SK-N-SH (cell line): ENCODE data around the gene MYO15A. TPM values are rescaled to one million over a fixed set of nuclear protein-coding genes. Genes with fewer than 3 reads are reported as not detected.

Experiments
- CTCF ChIA-PET: fragments of 300-600, 350-600 bp; formaldehyde crosslinking; extraction: SDS; loops from one replicate; lab custom pipeline; 2021; lab: Yijun Ruan, JAX
- POLR2A ChIA-PET: fragments of 350-600 bp; sonication (Branson Sonifier 250); formaldehyde crosslinking; extraction: SDS; loops from one replicate; lab custom pipeline; 2020; ENCODE audit warnings: antibody characterized with exemption, inconsistent platforms; lab: Yijun Ruan, JAX
- DNase-seq: peaks from one replicate; pipeline ENCODE4 v3.0.0; 2012
- H2AFZ ChIP-seq: fragments of 200-600 bp; sonication (generic); 2 replicates; pipeline ENCODE4 v1.8.1; 2016; ENCODE audit warnings: antibody characterized with exemption, mild to moderate bottlenecking, low read depth
- H3F3A ChIP-seq: fragments of 200-600 bp; sonication (generic); replicated peaks from 2 replicates; pipeline ENCODE3; 2016; ENCODE audit warnings: antibody characterized with exemption, mild to moderate bottlenecking; ENCODE audit not compliant: insufficient read depth
- H3K27ac ChIP-seq, 2 experiments: fragments of 200-500 bp in 1 of 2; fragments of 200-600 bp in 1 of 2; sonication (Bioruptor generic) in 1 of 2; sonication (generic), shearing (Covaris generic) in 1 of 2; 2 replicates each; pipeline versions ENCODE4 v1.5.1 to v1.6.1; 2014 to 2016; ENCODE audit warnings: low read depth in 2 of 2, inconsistent platforms in 1 of 2, low read length in 1 of 2, mild to moderate bottlenecking in 1 of 2, mixed read lengths in 1 of 2
- H3K27me3 ChIP-seq: fragments of 200-600 bp; sonication (generic), shearing (Covaris generic); 2 replicates; pipeline ENCODE4 v1.6.1; 2016; ENCODE audit warnings: mixed run types; ENCODE audit not compliant: insufficient read depth
- H3K36me3 ChIP-seq, 2 experiments: fragments of 200-500 bp in 1 of 2; fragments of 200-600 bp in 1 of 2; sonication (Bioruptor generic) in 1 of 2; sonication (generic) in 1 of 2; replicated peaks in 1 of 2; 2 replicates each; pipeline versions ENCODE3 to v1.5.1; 2014 to 2016; ENCODE audit warnings: low read length in 1 of 2, mild to moderate bottlenecking in 1 of 2; ENCODE audit not compliant: insufficient read depth in 2 of 2, control insufficient read depth in 1 of 2
- H3K4me1 ChIP-seq, 2 experiments: fragments of 200-500 bp in 1 of 2; fragments of 200-600 bp in 1 of 2; sonication (Bioruptor generic) in 1 of 2; sonication (generic), shearing (Covaris generic) in 1 of 2; 2 replicates each; pipeline versions ENCODE4 v1.5.1 to v1.6.1; 2014 to 2016; ENCODE audit warnings: low read depth in 1 of 2, low read length in 1 of 2, mixed run types in 1 of 2; ENCODE audit not compliant: insufficient read depth in 2 of 2, control insufficient read depth in 1 of 2
- H3K4me2 ChIP-seq: fragments of 200-600 bp; sonication (generic), shearing (Covaris generic); 2 replicates; pipeline ENCODE4 v1.6.1; 2017; ENCODE audit warnings: mixed run types
- H3K4me3 ChIP-seq, 2 experiments: fragments of 200-500 bp in 1 of 2; fragments of 200-600 bp in 1 of 2; sonication (Bioruptor generic) in 1 of 2; sonication (generic), shearing (Covaris generic) in 1 of 2; 2 replicates each; pipeline versions ENCODE4 v1.5.1 to v1.8.1; 2014 to 2016; ENCODE audit warnings: low read depth in 2 of 2, inconsistent platforms in 1 of 2, low read length in 1 of 2, mild to moderate bottlenecking in 1 of 2, mixed read lengths in 1 of 2, moderate library complexity in 1 of 2
- H3K79me2 ChIP-seq: fragments of 200-600 bp; sonication (generic); 2 replicates; pipeline ENCODE4 v1.8.1; 2017; ENCODE audit warnings: mild to moderate bottlenecking; ENCODE audit not compliant: insufficient read depth
- H3K9ac ChIP-seq: fragments of 200-600 bp; sonication (generic); 2 replicates; pipeline ENCODE4 v1.6.1; 2017; ENCODE audit warnings: mixed run types
- H3K9me2 ChIP-seq: fragments of 200-600 bp; sonication (generic); 2 replicates; pipeline ENCODE4 v1.6.1; 2017; ENCODE audit warnings: mixed run types
- H3K9me3 ChIP-seq: fragments of 200-600 bp; sonication (generic); 2 replicates; pipeline ENCODE4 v1.6.1; 2017; ENCODE audit warnings: mixed run types, mild to moderate bottlenecking, moderate library complexity
- H4K20me1 ChIP-seq: fragments of 200-600 bp; sonication (generic); 2 replicates; pipeline ENCODE4 v1.6.1; 2017; ENCODE audit warnings: mild to moderate bottlenecking, mixed run types; ENCODE audit not compliant: insufficient read depth
- CHD2 ChIP-seq: fragments of 150-350 bp; IDR thresholded peaks from 2 replicates; pipeline ENCODE4 v1.6.1; 2018; ENCODE audit warnings: low read length; ENCODE audit not compliant: partially characterized antibody
- EZH2phosphoT487 ChIP-seq: fragments of 200-600 bp; sonication (generic); IDR thresholded peaks from 2 replicates; pipeline ENCODE4 v1.6.1; 2017; ENCODE audit warnings: low read depth, mixed run types, mild to moderate bottlenecking, antibody characterized with exemption, moderate library complexity, borderline replicate concordance
- FOSL2 ChIP-seq: IDR thresholded peaks from 2 replicates; pipeline ENCODE4 v1.4.0; 2012; ENCODE audit warnings: low read depth, mild to moderate bottlenecking, moderate library complexity, borderline replicate concordance
- FOXM1 ChIP-seq: IDR thresholded peaks from 2 replicates; pipeline ENCODE4 v1.4.0; 2012; ENCODE audit warnings: low read depth, mild to moderate bottlenecking
- GABPA ChIP-seq: IDR thresholded peaks from 2 replicates; pipeline ENCODE4 v1.4.0; 2012; ENCODE audit warnings: low read depth, mild to moderate bottlenecking
- JUND ChIP-seq: IDR thresholded peaks from 2 replicates; pipeline ENCODE4 v1.4.0; 2012
- MAX ChIP-seq: IDR thresholded peaks from 2 replicates; pipeline ENCODE4 v1.4.0; 2012; ENCODE audit warnings: low read depth
- MEF2A ChIP-seq: IDR thresholded peaks from 2 replicates; pipeline ENCODE4 v1.4.0; 2012; ENCODE audit warnings: low read depth, borderline replicate concordance
- MXI1 ChIP-seq: IDR thresholded peaks from 2 replicates; pipeline ENCODE4 v1.6.1; 2012; ENCODE audit warnings: mild to moderate bottlenecking, low read depth, low read length, improper control_type of control experiment
- NFIC ChIP-seq: IDR thresholded peaks from 2 replicates; pipeline ENCODE4 v1.4.0; 2012; ENCODE audit warnings: borderline replicate concordance
- PBX3 ChIP-seq: IDR thresholded peaks from 2 replicates; pipeline ENCODE4; 2012
- RCOR1 ChIP-seq: fragments of 150-350 bp; IDR thresholded peaks from 2 replicates; pipeline ENCODE4 v1.6.1; 2017; ENCODE audit warnings: antibody characterized with exemption, low read length
- RFX5 ChIP-seq: IDR thresholded peaks from 2 replicates; pipeline ENCODE4 v1.6.1; 2012; ENCODE audit warnings: mild to moderate bottlenecking, improper control_type of control experiment, low read length
- RXRA ChIP-seq: IDR thresholded peaks from 2 replicates; pipeline ENCODE4 v1.4.0; 2012; ENCODE audit warnings: low read depth, mild to moderate bottlenecking, borderline replicate concordance
- SMC3 ChIP-seq: IDR thresholded peaks from 2 replicates; pipeline ENCODE4 v1.6.1; 2012; ENCODE audit warnings: low read depth, low read length, improper control_type of control experiment
- USF2 ChIP-seq: fragments of 150-350 bp; IDR thresholded peaks from 2 replicates; pipeline ENCODE4 v1.6.1; 2017; ENCODE audit warnings: antibody characterized with exemption, low read length, low read depth, borderline replicate concordance
- WGBS: methylation state at CpG from one replicate; pipeline ENCODE4 v1.1.6; 2017; ENCODE audit warnings: low lambda C conversion rate; 5-methylcytosine and 5-hydroxymethylcytosine counted together
- polyA plus RNA-seq, 3 experiments: library from polyadenylated mRNA; depleted of rRNA; stranded (reverse); fragments of >200 nt; gene quantifications; 2 replicates each; pipeline ENCODE4 v1.2.3, GENCODE V29; 2012

The MYO15A gene
- polyA plus RNA-seq, 1 of the 3 experiments (the other 2 are of a cell fraction): 0.43 TPM

GRCh38 chr17:18099516-18099915 is 9.0 kb upstream of the MYO15A start:
- Histone ChIP-seq H2AFZ (no peak overlapping the region), H3K4me1 (peaks cover 0 to 49% of the 10 kb centered on the region in 2 experiments; a peak in 2 of 4 replicates), H3K36me3 (peaks cover 11 to 58% of the 10 kb centered on the region in 2 experiments), H3K9me3 (no peaks in the 10 kb centered on the region), H3K27ac (peak overlapping the region in 1 of 2 experiments; percentile 86; a peak in 1 of 4 replicates), H3K9me2 (no peaks in the 10 kb centered on the region), H3K27me3 (no peaks in the 10 kb centered on the region), H3K9ac (no peak overlapping the region), H3K79me2 (no peaks in the 10 kb centered on the region), H3K4me3 (no peak overlapping the region), H3K4me2 (no peak overlapping the region), H3F3A (no peaks in the 10 kb centered on the region), H4K20me1 (0 out of 2 replicates have a peak, but pooled peaks cover 4% of the 10 kb centered on the region)
- TF ChIP-seq RXRA (no peak), MAX (no peak), FOXM1 (no peak), USF2 (no peak), PBX3 (no peak), GABPA (no peak), EZH2phosphoT487 (no peak), FOSL2 (no peak), SMC3 (no peak), JUND (no peak), RFX5 (no peak)
- ChIA-PET POLR2A (no interaction called here), CTCF (no interaction called here)
- DNase-seq: no peak
- WGBS: 98% methylated on average over 14 of the region's 14 CpGs

GRCh38 chr17:18100616-18101015 is 7.9 kb upstream of the MYO15A start:
- no peaks in the 10 kb centered on the region for H3K9me3 ChIP-seq
- H3K27me3 ChIP-seq: no peaks in the 10 kb centered on the region
- peak; percentile 71 for TF ChIP-seq CHD2
- no peak for TF ChIP-seq GABPA
- no peak for TF ChIP-seq MEF2A
- TF ChIP-seq MXI1: peak; percentile 78; the same call in 1 of the 2 replicates
- TF ChIP-seq NFIC: no peak
- TF ChIP-seq RCOR1: peak; percentile 38; the same call in 1 of the 2 replicates
- CTCF ChIA-PET: interaction anchor here (1.3 kb wide), 1 partner anchor 117 kb away, joined by 3 read pairs; no protein-coding TSS in a partner anchor
- peaks cover 0 to 60% of the 10 kb centered on the region in 2 experiments; a peak in 2 of 4 replicates for H3K4me1 ChIP-seq
- H3K4me3 ChIP-seq: no peak overlapping the region
- peak overlapping the region in 1 of 2 experiments; percentile 86; a peak in 2 of 4 replicates for H3K27ac ChIP-seq
- peaks cover 3 to 59% of the 10 kb centered on the region in 2 experiments for H3K36me3 ChIP-seq
- H3K9me2 ChIP-seq: no peaks in the 10 kb centered on the region
- no peak overlapping the region for H2AFZ ChIP-seq
- H3F3A ChIP-seq: no peaks in the 10 kb centered on the region
- no peaks in the 10 kb centered on the region for H3K79me2 ChIP-seq
- 0 out of 2 replicates have a peak, but pooled peaks cover 4% of the 10 kb centered on the region for H4K20me1 ChIP-seq
- WGBS: 76% methylated on average over 9 of the region's 10 CpGs
- no peak overlapping the region for H3K9ac ChIP-seq
- POLR2A ChIA-PET: interaction anchor here (1.5 kb wide), 1 partner anchor 88 kb away, joined by 6 read pairs; no protein-coding TSS in a partner anchor
- H3K4me2 ChIP-seq: no peak overlapping the region
- DNase-seq: peak; percentile 82
